Measurements from ENCODE around the gene TMEM135.
A peak's percentile ranks its signal among the peaks of the same experiment; 100 is the strongest.
"Not testable (repeated sequence)": the region's sequence is repeated elsewhere in the genome, so short reads cannot be mapped to it uniquely, and the experiment has no call there.

TMEM135 gene

GRCh38 chr11:87150936-87151335 is 113.2 kb downstream of the TMEM135 start:
- Histone ChIP-seq H4K20me1 (peaks cover 0 to 13% (median 0%) of the 10 kb centered on the region in 11 experiments; a peak in 6 of 22 replicates), H3K4me2 (peak overlapping the region in 5 of 11 experiments; percentile 8 to 55 (median 20); a peak in 7 of 22 replicates), H3K27me3 (no peaks in the 10 kb centered on the region), H3K9me3 (replicated peaks in 1 of 11) (peaks cover 0 to 18% (median 9%) of the 10 kb centered on the region in 11 experiments; a peak in 10 of 22 replicates), H3K4me3 (no peak overlapping the region), H3K9ac (peak overlapping the region in 1 of 11 experiments; percentile 25; a peak in 1 of 22 replicates), H3K27ac (0 out of 22 replicates have a peak overlapping the region, but pooled peaks of 1 of the 11 experiments have one; percentile 4), H3K4me1 (peaks cover 0 to 37% (median 5%) of the 10 kb centered on the region in 10 experiments; a peak in 11 of 20 replicates), H3K36me3 (peaks cover 0 to 18% (median 4%) of the 10 kb centered on the region in 11 experiments; a peak in 9 of 22 replicates)
- TF ChIP-seq Cebpa-rat (IDR thresholded peaks at IDR 0.05), result no peak

- H3K9ac ChIP-seq, result no peak overlapping the region
- TF ChIP-seq Cebpa-rat (IDR thresholded peaks at IDR 0.05), result no peak
- H3K36me3 ChIP-seq, result peaks cover 0 to 22% (median 4%) of the 10 kb centered on the region in 11 experiments; a peak in 9 of 22 replicates
- peaks cover 0 to 13% (median 0%) of the 10 kb centered on the region in 11 experiments; a peak in 5 of 22 replicates for H4K20me1 ChIP-seq
- H3K27me3 ChIP-seq, result no peaks in the 10 kb centered on the region
- peaks cover 0 to 50% (median 5%) of the 10 kb centered on the region in 10 experiments; a peak in 11 of 20 replicates for H3K4me1 ChIP-seq
- no peak overlapping the region for H3K27ac ChIP-seq
- H3K4me2 ChIP-seq, result no peak overlapping the region; a peak in 1 of 22 replicates
- H3K9me3 ChIP-seq (replicated peaks in 1 of 11), result peaks cover 0 to 18% (median 9%) of the 10 kb centered on the region in 11 experiments; a peak in 10 of 22 replicates
- H3K4me3 ChIP-seq, result no peak overlapping the region
Observed at GRCh38 chr11:87154246-87154645, 116.5 kb downstream of the TMEM135 start.

GRCh38 chr11:87156970-87157369 is 119.2 kb downstream of the TMEM135 start:
- peaks cover 0 to 25% (median 5%) of the 10 kb centered on the region in 10 experiments; a peak in 8 of 20 replicates for H3K4me1 ChIP-seq
- H3K4me3 ChIP-seq, result no peak overlapping the region
- H3K36me3 ChIP-seq, result peaks cover 0 to 20% (median 3%) of the 10 kb centered on the region in 11 experiments; a peak in 9 of 22 replicates
- TF ChIP-seq Cebpa-rat (IDR thresholded peaks at IDR 0.05), result no peak
- H3K9ac ChIP-seq, result no peak overlapping the region
- peaks cover 0 to 13% (median 0%) of the 10 kb centered on the region in 11 experiments; a peak in 5 of 22 replicates for H4K20me1 ChIP-seq
- H3K27ac ChIP-seq, result peak overlapping the region in 1 of 11 experiments; percentile 29; a peak in 2 of 22 replicates
- no peaks in the 10 kb centered on the region for H3K27me3 ChIP-seq
- peaks cover 0 to 11% (median 0%) of the 10 kb centered on the region in 11 experiments; a peak in 4 of 22 replicates for H3K9me3 ChIP-seq (replicated peaks in 1 of 11)
- H3K4me2 ChIP-seq, result no peak overlapping the region; a peak in 2 of 22 replicates

GRCh38 chr11:87169076-87169475 is 131.3 kb downstream of the TMEM135 start:
- Histone ChIP-seq H4K20me1 (peaks cover 0 to 31% (median 8%) of the 10 kb centered on the region in 11 experiments; a peak in 14 of 22 replicates), H3K4me1 (peaks cover 4 to 12% (median 9%) of the 10 kb centered on the region in 10 experiments; a peak in 16 of 20 replicates), H3K36me3 (peaks cover 0 to 13% (median 0%) of the 10 kb centered on the region in 11 experiments; a peak in 2 of 22 replicates), H3K9me3 (replicated peaks in 1 of 11) (peaks cover 29 to 40% (median 33%) of the 10 kb centered on the region in 11 experiments; a peak in 21 of 22 replicates)
- not testable (repeated sequence) for H3K4me3 ChIP-seq, H3K27ac ChIP-seq, H3K9ac ChIP-seq, H3K27me3 ChIP-seq, H3K4me2 ChIP-seq

GRCh38 chr11:87173185-87174039 is 135.7 kb downstream of the TMEM135 start:
- Histone ChIP-seq H3K4me2 (peak overlapping the region in 5 of 11 experiments; percentile 9 to 56 (median 27); a peak in 4 of 22 replicates), H3K36me3 (peaks cover 9 to 25% (median 12%) of the 10 kb centered on the region in 11 experiments; a peak in 21 of 22 replicates)

GRCh38 chr11:87174870-87175269 is 137.1 kb downstream of the TMEM135 start:
- no peak overlapping the region for H3K9ac ChIP-seq
- H3K27me3 ChIP-seq, result no peaks in the 10 kb centered on the region
- peaks cover 9 to 22% (median 15%) of the 10 kb centered on the region in 10 experiments; a peak in 18 of 20 replicates for H3K4me1 ChIP-seq
- H3K36me3 ChIP-seq, result peaks cover 12 to 36% (median 16%) of the 10 kb centered on the region in 11 experiments; a peak in 21 of 22 replicates
- peaks cover 0 to 36% (median 8%) of the 10 kb centered on the region in 11 experiments; a peak in 13 of 22 replicates for H4K20me1 ChIP-seq
- no peak for TF ChIP-seq Cebpa-rat (IDR thresholded peaks at IDR 0.05)
- H3K4me2 ChIP-seq, result peak overlapping the region in 3 of 11 experiments; percentile 4 to 26 (median 10); a peak in 3 of 22 replicates
- H3K9me3 ChIP-seq (replicated peaks in 1 of 11), result peaks cover 12 to 27% (median 15%) of the 10 kb centered on the region in 11 experiments; a peak in 21 of 22 replicates
- H3K4me3 ChIP-seq, result no peak overlapping the region
- no peak overlapping the region for H3K27ac ChIP-seq

More at GRCh38 chr11:87173185-87174039, 135.7 kb downstream of the TMEM135 start:
- no peak overlapping the region for H3K4me3 ChIP-seq
- peaks cover 9 to 22% (median 15%) of the 10 kb centered on the region in 10 experiments; a peak in 18 of 20 replicates for H3K4me1 ChIP-seq
- TF ChIP-seq Cebpa-rat (IDR thresholded peaks at IDR 0.05), result no peak
- no peak overlapping the region for H3K9ac ChIP-seq
- no peaks in the 10 kb centered on the region for H3K27me3 ChIP-seq
- H4K20me1 ChIP-seq, result peaks cover 0 to 41% (median 8%) of the 10 kb centered on the region in 11 experiments; a peak in 14 of 22 replicates
- H3K27ac ChIP-seq, result no peak overlapping the region
- H3K9me3 ChIP-seq (replicated peaks in 1 of 11), result peaks cover 12 to 32% (median 20%) of the 10 kb centered on the region in 11 experiments

- H3K4me3 ChIP-seq, result no peak overlapping the region
- H4K20me1 ChIP-seq, result peaks cover 0 to 26% (median under 1%) of the 10 kb centered on the region in 11 experiments; a peak in 6 of 22 replicates
- H3K9me3 ChIP-seq (replicated peaks in 1 of 11), result peaks cover 12 to 27% (median 15%) of the 10 kb centered on the region in 11 experiments; a peak in 21 of 22 replicates
- no peak for TF ChIP-seq Cebpa-rat (IDR thresholded peaks at IDR 0.05)
- H3K4me2 ChIP-seq, result no peak overlapping the region
- H3K4me1 ChIP-seq, result peaks cover 9 to 22% (median 15%) of the 10 kb centered on the region in 10 experiments; a peak in 18 of 20 replicates
- H3K27me3 ChIP-seq, result no peaks in the 10 kb centered on the region
- H3K36me3 ChIP-seq, result peaks cover 16 to 45% (median 22%) of the 10 kb centered on the region in 11 experiments; a peak in 21 of 22 replicates
- H3K27ac ChIP-seq, result no peak overlapping the region
- no peak overlapping the region for H3K9ac ChIP-seq
Observed at GRCh38 chr11:87176044-87176443, 138.3 kb downstream of the TMEM135 start.

GRCh38 chr11:87179621-87180020 is 141.9 kb downstream of the TMEM135 start:
- no peak overlapping the region for H3K9ac ChIP-seq
- no peak overlapping the region for H3K4me3 ChIP-seq
- no peak overlapping the region for H3K27ac ChIP-seq
- TF ChIP-seq Cebpa-rat (IDR thresholded peaks at IDR 0.05), result no peak
- H3K9me3 ChIP-seq (replicated peaks in 1 of 11), result peaks cover 12 to 27% (median 15%) of the 10 kb centered on the region in 11 experiments; a peak in 21 of 22 replicates
- H4K20me1 ChIP-seq, result peaks cover 0 to 4% (median 0%) of the 10 kb centered on the region in 11 experiments; a peak in 1 of 22 replicates
- peaks cover 16 to 41% (median 21%) of the 10 kb centered on the region in 11 experiments; a peak in 21 of 22 replicates for H3K36me3 ChIP-seq
- peaks cover 0 to 5% (median 3%) of the 10 kb centered on the region in 10 experiments; a peak in 12 of 20 replicates for H3K4me1 ChIP-seq
- no peak overlapping the region for H3K4me2 ChIP-seq
- no peaks in the 10 kb centered on the region for H3K27me3 ChIP-seq

Measured in BLaER1 treated with 17β-estradiol and CSF1 and Interleukin-3, amounts not matched to agents 10 nM and 100 nM (cell line).